Umbilical cord (tissue), 2 donors: ENCODE results near the gene ARPIN. TPM values are rescaled to one million over a fixed set of nuclear protein-coding genes. Genes with fewer than 3 reads are reported as not detected.
"Not testable (repeated sequence)": the region's sequence is repeated elsewhere in the genome, so short reads cannot be mapped to it uniquely, and the experiment has no call there.

Experiments
- DNase-seq: peaks from one replicate; pipeline ENCODE4 v3.0.0-alpha.2; 2015; ENCODE audit warnings: low spot score
- total RNA-seq: library from RNA; depleted of rRNA; stranded (reverse); fragments of >200 nt; gene quantifications from one replicate; pipeline ENCODE4 v1.2.3, GENCODE V29; 2014; ENCODE audit warnings: low replicate concordance; ENCODE audit not compliant: insufficient read depth

Gene ARPIN
- total RNA-seq, 1 donor from 2014 or later = 16.6 TPM

DNA sequence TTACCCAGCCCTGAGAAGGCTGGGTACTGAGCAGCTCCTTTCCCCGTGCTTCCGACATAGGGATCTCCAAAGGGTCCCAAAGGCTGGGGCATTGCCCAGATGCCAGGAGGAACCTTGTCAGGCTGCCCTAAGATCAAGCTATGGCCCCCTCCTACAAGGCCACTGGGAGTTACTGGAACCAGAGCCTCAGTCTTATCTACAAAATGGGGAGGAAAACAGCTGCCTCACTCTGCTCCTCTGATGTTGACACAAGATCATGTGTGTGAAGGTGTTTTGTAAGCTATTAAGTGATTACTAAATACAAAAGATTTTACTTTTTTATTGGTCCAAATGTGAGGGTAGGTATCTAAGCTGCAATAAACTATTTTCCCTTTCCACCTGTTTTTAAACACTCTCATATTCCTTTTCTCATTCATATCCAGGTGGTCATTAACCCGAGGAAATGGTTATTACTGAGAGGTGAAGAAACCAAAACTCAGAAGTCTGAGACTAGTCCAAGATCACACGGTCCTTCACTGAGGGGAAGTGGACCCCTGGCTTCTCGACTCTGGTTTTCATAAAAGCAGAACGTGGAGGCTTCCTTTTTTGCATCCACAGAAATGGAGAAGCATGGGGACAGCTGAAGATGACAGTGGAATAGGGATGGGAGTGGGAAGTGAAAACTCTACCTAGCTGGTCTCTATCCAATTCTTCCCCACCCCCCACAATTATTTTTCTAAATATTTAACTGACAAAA lies 1.7 kb downstream of the ARPIN start:
- peak; percentile 25 for DNase-seq

GRCh38 chr15:89909611-89910010 lies 3.1 kb downstream of the ARPIN start:
- DNase-seq = no peak

GRCh38 chr15:89908226-89908625 lies 4.5 kb downstream of the ARPIN start:
- DNase-seq = no peak

DNA sequence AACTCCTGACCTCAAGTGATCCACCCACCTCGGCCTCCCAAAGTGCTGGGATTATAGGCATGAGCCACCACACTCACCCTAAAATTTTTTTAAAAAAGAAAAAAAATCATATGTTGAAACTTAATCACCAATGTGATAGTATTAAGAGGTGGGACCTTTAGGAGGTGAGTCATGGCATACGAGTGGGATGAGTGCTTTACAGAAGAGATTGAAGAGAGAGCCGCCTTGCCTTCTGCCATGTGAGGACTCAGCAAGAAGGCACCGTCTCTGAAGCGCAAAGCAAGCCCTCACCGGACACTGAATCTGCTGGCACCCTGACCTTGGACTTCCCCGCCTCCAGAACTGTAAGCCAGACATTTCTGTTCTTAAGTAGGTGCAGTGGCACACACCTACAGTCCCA lies 5.5 kb downstream of the ARPIN start:
- no peak for DNase-seq

- no peak for DNase-seq
These were observed 6.8 kb downstream of the ARPIN start for GRCh38 chr15:89905846-89906378.

DNA sequence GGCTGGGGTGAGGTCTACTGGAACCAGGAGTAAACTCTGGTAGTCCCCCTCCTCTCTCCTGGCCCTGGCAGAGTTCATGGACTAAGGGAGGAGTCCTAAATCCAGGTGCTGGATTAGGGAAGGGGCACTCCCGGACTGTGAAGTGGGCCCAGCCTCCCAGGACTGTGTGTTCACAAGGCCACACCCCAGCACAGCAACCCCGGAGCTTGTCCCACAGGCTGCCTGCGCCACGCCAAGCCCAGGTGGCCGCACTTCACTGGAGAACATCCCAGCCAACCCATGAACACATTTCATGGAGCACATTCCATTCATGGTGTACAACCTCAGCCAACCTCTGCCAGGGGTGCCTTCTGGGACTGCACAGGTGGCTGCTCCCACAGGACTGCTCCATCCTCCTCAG lies 8.2 kb downstream of the ARPIN start:
- no peak for DNase-seq

DNA sequence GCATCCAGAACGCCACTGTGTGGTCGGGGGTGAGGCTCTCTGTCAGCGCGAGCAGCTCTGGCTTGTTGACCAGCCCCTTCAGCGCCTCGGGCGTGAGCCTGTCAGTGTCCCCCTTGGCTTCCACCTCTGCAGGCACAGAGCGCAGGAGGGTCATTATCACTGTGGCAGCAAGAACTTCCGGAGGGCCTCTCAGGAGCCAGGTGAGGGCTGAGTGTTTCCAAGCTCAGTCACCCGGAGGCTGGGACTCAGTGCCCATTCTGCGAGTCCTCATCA lies 9.0 kb downstream of the ARPIN start:
- no peak for DNase-seq

- no peak for DNase-seq
These were observed 9.5 kb downstream of the ARPIN start for GRCh38 chr15:89903015-89903857.

- DNase-seq = no peak
These were observed 11.9 kb downstream of the ARPIN start for GRCh38 chr15:89900849-89901248.

DNA sequence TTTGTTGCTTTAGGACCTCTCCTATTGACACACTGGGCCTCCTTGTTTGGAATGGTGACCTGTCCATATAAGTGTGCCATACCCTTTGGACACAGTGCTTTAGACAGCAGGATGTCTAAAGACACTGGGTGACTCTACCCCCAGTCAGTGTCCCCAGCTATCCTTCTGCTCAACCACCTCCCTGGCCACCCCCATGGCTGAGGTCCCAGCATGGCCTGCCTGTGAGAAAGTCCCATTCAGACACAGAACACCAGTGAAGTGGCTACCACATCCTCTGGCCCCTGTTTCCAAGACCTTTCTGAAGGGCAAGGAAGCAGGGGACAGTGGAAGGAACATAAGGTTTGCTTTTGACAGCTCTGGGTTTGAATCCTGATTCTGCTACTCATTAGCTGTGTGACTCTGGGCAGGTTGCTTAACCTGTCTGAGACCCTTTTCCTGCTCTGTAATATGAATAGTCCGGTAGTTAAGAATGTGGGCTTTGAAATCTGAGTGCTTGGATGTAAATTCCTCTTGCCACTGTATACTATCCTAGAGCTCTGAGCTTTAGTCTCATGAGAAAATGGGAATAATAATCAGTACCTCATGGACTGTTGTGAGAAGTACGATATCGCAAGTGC lies 12.7 kb downstream of the ARPIN start:
- DNase-seq = no peak

DNA sequence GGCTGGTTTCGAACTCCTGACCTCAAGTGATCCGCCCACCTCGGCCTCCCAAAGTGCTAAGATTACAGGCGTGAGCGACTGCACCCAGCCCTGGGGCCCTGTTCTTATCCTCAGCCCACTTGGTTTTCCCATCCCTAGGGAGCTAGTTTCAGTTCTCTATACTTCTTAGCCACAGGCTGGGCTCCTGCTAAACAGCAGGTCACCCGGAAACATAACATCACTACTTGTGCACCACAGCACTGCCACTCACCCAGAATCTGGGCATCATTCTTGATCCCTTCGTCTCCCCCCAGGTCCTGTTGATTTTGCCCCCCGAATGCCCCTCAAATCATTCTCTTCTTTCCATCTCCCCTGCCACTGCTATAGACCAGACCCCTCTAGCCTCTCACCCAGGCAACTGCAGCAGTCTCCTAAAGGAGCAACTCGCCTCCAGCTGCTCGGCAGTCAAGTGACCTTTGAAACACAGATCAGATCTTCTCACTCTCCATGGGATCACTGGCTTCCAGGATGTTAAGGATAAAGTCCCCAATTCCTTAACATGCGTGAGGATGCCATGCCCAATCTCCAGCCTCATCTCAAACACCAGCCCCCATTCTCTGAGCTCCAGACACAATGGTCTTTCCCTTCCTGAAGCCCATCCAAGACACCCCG lies 13.3 kb downstream of the ARPIN start:
- DNase-seq = no peak

DNA sequence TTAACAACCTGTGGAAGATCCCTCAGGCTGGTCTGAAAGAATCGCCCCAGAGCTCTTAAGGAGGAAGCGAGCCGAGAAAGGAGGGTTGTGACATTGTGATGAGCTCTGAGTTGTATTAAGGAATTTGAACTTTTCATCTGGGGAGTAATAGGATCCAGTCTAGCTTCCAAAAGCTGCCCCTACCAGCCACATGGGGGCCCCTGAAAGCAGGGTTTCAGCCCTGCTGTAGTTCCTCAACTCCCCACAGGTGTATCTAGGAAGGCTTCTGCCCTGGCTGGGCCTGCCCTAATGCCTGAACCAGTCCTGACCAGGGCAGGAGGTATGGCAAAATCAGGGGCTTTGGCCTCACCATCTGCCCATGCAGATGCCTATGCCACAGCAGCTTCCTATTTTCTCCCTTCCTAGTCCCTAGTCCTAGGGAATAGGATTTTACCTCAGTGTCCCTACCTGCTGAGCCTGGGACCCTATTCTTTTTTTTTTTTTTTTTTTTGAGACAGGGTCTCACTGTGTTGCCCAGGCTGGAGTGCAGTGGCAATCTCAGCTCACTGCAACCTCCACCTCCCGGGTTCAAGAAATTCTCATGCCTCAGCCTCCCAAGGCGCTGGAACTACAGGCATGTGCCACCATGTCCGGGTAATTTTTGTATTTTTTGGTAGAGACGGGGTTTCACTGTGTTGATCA lies 14.0 kb downstream of the ARPIN start:
- peak; percentile 26 for DNase-seq

- DNase-seq = no peak
These were observed 14.6 kb downstream of the ARPIN start for GRCh38 chr15:89898146-89898545.

DNA sequence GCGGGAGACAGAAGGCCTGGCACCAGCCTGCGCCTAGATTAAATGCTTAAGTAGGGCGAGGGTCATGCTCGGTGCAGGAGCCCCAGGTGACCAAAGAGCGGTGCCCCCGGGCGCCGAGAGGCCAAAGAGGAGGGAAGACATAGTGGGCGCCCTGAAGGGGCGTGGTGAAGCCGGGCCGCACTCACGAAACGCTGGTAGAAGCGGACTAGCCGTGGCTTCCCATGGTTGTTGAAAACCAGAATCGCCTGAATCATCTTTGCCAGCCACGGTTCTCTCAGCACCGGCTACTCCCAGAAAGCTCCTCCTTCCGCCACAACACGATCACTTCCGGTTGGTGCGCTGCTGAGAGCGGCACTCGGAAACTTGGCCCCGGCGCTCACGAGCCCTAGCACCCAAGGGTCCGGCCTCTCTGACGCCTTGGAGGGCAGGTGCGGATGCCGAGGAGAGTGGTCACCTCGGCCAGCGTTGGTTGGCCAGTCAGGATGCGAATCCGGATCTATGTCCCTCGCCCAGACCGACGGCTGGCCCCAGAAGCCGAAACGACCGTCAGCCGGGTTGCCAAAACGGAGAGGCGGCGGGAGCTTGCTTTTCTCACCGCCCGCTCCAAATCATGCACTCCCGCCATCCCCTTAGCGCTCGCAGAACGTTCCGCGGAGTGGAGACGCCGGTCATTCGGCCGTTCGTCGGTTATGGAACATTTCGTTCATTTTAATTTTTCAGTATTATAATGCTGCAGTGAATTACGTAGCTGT lies 18.9 kb downstream of the ARPIN start, which contains the start of gene AP3S2:
AP3S2 (minus strand) TSS at position 299 of the 752 bp plus-strand sequence; CDS start at position 254, 45 bp downstream.
- DNase-seq = peak; percentile 96

DNA sequence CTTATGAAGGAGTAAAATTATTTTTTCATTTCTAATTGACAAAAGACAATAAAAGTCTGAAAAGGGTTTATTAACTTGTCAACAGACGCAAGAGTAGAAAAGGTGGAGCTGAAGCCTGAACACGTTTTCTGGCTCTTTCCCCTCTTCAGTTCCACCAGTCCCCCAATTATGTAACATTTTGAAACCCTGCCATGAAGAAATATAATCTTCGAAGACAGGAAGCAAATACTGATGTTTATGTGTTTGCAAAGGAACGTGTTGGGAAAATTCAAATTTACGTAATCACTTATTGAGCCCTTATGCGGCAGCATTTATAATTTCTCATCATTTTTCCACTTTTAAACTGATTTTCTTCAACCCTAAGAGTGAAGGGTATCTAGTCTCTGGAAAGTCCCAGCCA lies 19.7 kb downstream of the ARPIN start:
- no peak for DNase-seq

- peak; percentile 52 for DNase-seq
These were observed 24.4 kb downstream of the ARPIN start for GRCh38 chr15:89888214-89888804.

GRCh38 chr15:89885611-89886010 lies 27.1 kb downstream of the ARPIN start:
- DNase-seq = no peak

- DNase-seq = not testable (repeated sequence)
These were observed 27.6 kb downstream of the ARPIN start for GRCh38 chr15:89885179-89885578.

DNA sequence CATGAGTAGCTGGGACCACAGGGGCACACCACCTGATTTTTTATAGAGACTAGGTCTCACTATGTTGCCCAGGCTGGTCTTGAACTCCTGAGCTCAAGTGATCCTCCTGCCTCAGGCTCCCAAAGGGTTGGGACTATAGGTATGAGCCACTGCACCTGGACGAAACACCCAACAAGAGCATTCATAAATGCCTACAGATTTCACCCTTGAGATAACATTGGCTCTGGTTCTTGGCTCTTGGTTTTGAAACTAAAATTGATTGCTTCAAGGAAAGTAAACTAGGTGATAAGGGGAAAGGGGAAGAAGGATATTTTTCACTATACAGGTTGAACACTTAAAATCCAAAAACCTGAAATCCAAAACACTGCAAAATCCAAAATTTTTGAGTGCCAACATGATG lies 29.2 kb downstream of the ARPIN start:
- no peak for DNase-seq

- no peak for DNase-seq
These were observed 32.0 kb downstream of the ARPIN start for GRCh38 chr15:89880727-89881126.
